Endothelial cell of umbilical vein (primary cell): Measurements from ENCODE around the gene CTAG1A. TPM values are rescaled to one million over a fixed set of nuclear protein-coding genes. Genes with fewer than 3 reads are reported as not detected.

ENCODE experiments used
- BruUV-seq: library from RNA; stranded (reverse); fragments of 400-500 nt; replicated peaks from 2 replicates; lab custom pipeline; 2021; lab: Mats Ljungman, UMichigan
- CTCF ChIA-PET: fragments of 300-600, 350-600 bp; sonication (Branson Sonifier 250); formaldehyde crosslinking; loops from one replicate; lab custom pipeline; 2021; ENCODE audit warnings: antibody characterized with exemption, inconsistent platforms; lab: Charles Lee
- POLR2A ChIA-PET: fragments of 300-600, 350-600 bp; sonication (Branson Sonifier 250); formaldehyde crosslinking; loops from one replicate; lab custom pipeline; 2021; ENCODE audit warnings: antibody characterized with exemption, inconsistent platforms; lab: Charles Lee
- DNase-seq: peaks from one replicate; pipeline ENCODE4 v3.0.0-alpha.2; 2011; ENCODE audit warnings: low read depth, low spot score
- FAIRE-seq: peaks from 2 replicates; lab custom pipeline; 2011; peaks lifted over from hg19 to GRCh38; lab: Jason Lieb, UNC
- H2AFZ ChIP-seq: 2 replicates; pipeline ENCODE4 v1.6.0; 2012; ENCODE audit warnings: low read depth, low read length, control low read depth, inconsistent platforms
- H3K27ac ChIP-seq: 2 replicates; pipeline ENCODE4 v1.5.1; 2011; ENCODE audit warnings: low read depth, mild to moderate bottlenecking, control low read depth, low read length, moderate library complexity; ENCODE audit not compliant: insufficient read depth
- H3K27me3 ChIP-seq, 2 experiments: 2 replicates each; pipeline versions ENCODE4 v1.6.0 to v1.6.1; 2011; ENCODE audit warnings: low read length in 2 of 2, mixed read lengths in 1 of 2; ENCODE audit not compliant: control insufficient read depth in 2 of 2, insufficient read depth in 2 of 2
- H3K36me3 ChIP-seq, 2 experiments: 2 replicates in 1 of 2; 3 replicates in 1 of 2; pipeline ENCODE4 v1.5.1; 2011; ENCODE audit warnings: low read length in 2 of 2, mild to moderate bottlenecking in 1 of 2, moderate library complexity in 1 of 2; ENCODE audit not compliant: control insufficient read depth in 2 of 2, insufficient read depth in 2 of 2; ENCODE audit errors: extremely low read depth in 1 of 2
- H3K4me1 ChIP-seq: 3 replicates; pipeline ENCODE4 v1.5.1; 2011; ENCODE audit warnings: mild to moderate bottlenecking, low read length; ENCODE audit not compliant: control insufficient read depth, insufficient read depth; ENCODE audit errors: extremely low read depth
- H3K4me2 ChIP-seq: 2 replicates; pipeline ENCODE4 v1.6.1; 2011; ENCODE audit warnings: low read length, control low read depth, mixed read lengths; ENCODE audit not compliant: insufficient read depth
- H3K4me3 ChIP-seq, 3 experiments: fragments of 200-600 bp in 1 of 3; sonication (generic), shearing (Covaris generic) in 1 of 3; replicated peaks in 1 of 3; 2 replicates each; pipeline ENCODE4 v1.5.1; 2011 to 2016; ENCODE audit warnings: control low read depth in 3 of 3, low read length in 3 of 3, mild to moderate bottlenecking in 2 of 3, inconsistent platforms in 1 of 3, low read depth in 1 of 3, moderate library complexity in 1 of 3; ENCODE audit not compliant: insufficient read depth in 1 of 3
- H3K79me2 ChIP-seq: 2 replicates; pipeline ENCODE4 v1.6.0; 2012; ENCODE audit warnings: low read length, inconsistent platforms; ENCODE audit not compliant: control insufficient read depth, insufficient read depth
- H3K9ac ChIP-seq: replicated peaks from 2 replicates; pipeline ENCODE3; 2011; ENCODE audit warnings: low read length, control low read depth; ENCODE audit not compliant: insufficient read depth; ENCODE audit errors: extremely low read depth
- H3K9me1 ChIP-seq: replicated peaks from 3 replicates; pipeline ENCODE4 v1.6.0; 2011; ENCODE audit warnings: mild to moderate bottlenecking, low read length; ENCODE audit not compliant: control insufficient read depth, insufficient read depth; ENCODE audit errors: extremely low read depth
- H3K9me3 ChIP-seq: replicated peaks from 2 replicates; pipeline ENCODE4 v1.5.1; 2012; ENCODE audit warnings: low read length, inconsistent platforms; ENCODE audit not compliant: control insufficient read depth, insufficient read depth
- H4K20me1 ChIP-seq: replicated peaks from 2 replicates; pipeline ENCODE3; 2011; ENCODE audit warnings: mild to moderate bottlenecking, low read length; ENCODE audit not compliant: control insufficient read depth, insufficient read depth; ENCODE audit errors: extremely low read depth
- EZH2 ChIP-seq: IDR thresholded peaks from 2 replicates; pipeline ENCODE4 v1.6.1; 2012; ENCODE audit warnings: borderline replicate concordance, low read depth, mild to moderate bottlenecking, moderate library complexity, low read length, inconsistent platforms; ENCODE audit not compliant: severe bottlenecking
- FOS ChIP-seq: IDR thresholded peaks from 2 replicates; pipeline ENCODE4 v1.6.1; 2011; ENCODE audit warnings: mild to moderate bottlenecking, low read length, moderate library complexity, borderline replicate concordance; ENCODE audit not compliant: insufficient read depth
- GATA2 ChIP-seq: IDR thresholded peaks from 2 replicates; pipeline ENCODE4 v1.7.0; 2011; ENCODE audit warnings: low read depth, mild to moderate bottlenecking, moderate library complexity, mixed read lengths, low read length; ENCODE audit not compliant: insufficient read length, insufficient read depth
- JUN ChIP-seq: IDR thresholded peaks from 2 replicates; pipeline ENCODE4 v1.6.1; 2011; ENCODE audit warnings: borderline replicate concordance, low read depth; ENCODE audit not compliant: insufficient read length, insufficient read depth
- MYC ChIP-seq: IDR thresholded peaks from one replicate; pipeline ENCODE4 v1.6.1; 2011; ENCODE audit warnings: mild to moderate bottlenecking, low read depth, low read length
- POLR2A ChIP-seq: IDR thresholded peaks from 2 replicates; pipeline ENCODE4 v1.6.1; 2012; ENCODE audit warnings: low read depth, mild to moderate bottlenecking, control low read depth, low read length
- POLR2AphosphoS5 ChIP-seq: IDR thresholded peaks from 2 replicates; pipeline ENCODE4 v1.6.1; 2012; ENCODE audit warnings: low read depth, mild to moderate bottlenecking, control low read depth, low read length, moderate library complexity; ENCODE audit not compliant: insufficient read depth
- dilution Hi-C: fragments of 300-500 bp; cut with MboI; formaldehyde crosslinking; loops from one replicate; pipeline ENCODE4 v1.15.0; 2019; ENCODE audit warnings: low sequenced_read_pairs; ENCODE audit not compliant: extremely low pct_ligation_motif_present
- intact Hi-C: fragments of 100-400 bp; cut with micrococcal nuclease; formaldehyde crosslinking; loops from one replicate; pipeline ENCODE4 v1.10.0; 2022
- polyA plus RNA-seq, 4 experiments: library from polyadenylated mRNA; depleted of rRNA in 3 of 4; stranded (reverse) in 3 of 4; unstranded in 1 of 4; fragments of >200 nt; gene quantifications; 2 replicates each; pipeline versions ENCODE4 v1.2.1 to v1.2.3, GENCODE V29; 2011 to 2012; ENCODE audit warnings: missing spikeins in 1 of 4
- total RNA-seq: library from RNA; stranded (reverse); gene quantifications from 2 replicates; pipeline ENCODE4 v1.2.3, GENCODE V29; 2021
- TF ChIP-seq, protein P1 (sequence below): IDR thresholded peaks from 2 replicates; pipeline ENCODE4 v1.6.1; 2011; ENCODE audit not compliant: insufficient read depth, insufficient read length
- TF ChIP-seq, protein P2 (sequence below), 2 donors: IDR thresholded peaks; 1 replicate in 1 of 2; 2 replicates in 1 of 2; pipeline ENCODE4 v1.5.1; 2011; ENCODE audit warnings: low read length in 2 of 2, mild to moderate bottlenecking in 2 of 2, moderate library complexity in 2 of 2, control low read depth in 1 of 2, inconsistent platforms in 1 of 2, low read depth in 1 of 2; ENCODE audit not compliant: insufficient read depth in 1 of 2; ENCODE audit errors: extremely low read depth in 1 of 2

Gene CTAG1A
- total and polyA plus RNA-seq, 2 donors (not counting 3 experiments of a cell fraction or from before 2014, with no cell fraction given), result not detected

DNA sequence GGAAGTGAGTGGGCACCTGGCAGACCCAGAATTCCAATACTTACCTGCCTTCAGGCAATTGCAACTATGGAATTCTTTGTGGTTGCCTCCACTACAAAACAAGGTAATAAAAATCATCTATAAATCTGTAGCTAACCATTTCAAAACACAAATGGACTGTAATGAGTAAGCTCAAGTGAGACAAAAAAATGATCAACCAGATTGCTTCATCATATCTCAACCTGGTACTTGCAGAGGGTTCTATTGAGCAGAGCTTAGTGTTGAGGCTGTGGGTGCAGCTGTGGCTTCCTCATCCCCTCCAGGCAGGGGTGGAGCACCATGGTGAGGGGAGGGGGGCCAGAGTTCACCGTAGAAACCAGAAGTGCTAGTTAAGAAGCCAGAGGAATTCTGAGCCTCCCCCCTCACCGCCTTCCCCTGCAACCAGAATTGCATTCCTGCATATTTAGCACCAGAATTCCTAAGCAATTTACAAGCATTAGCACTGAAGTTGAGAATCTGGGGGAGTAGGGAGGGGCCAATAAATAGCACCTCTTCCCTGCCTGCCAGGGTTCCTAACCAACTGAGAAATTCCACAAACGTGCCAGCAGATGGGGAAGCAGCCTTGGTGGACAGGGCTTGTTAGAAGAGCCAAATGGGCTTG is 11.5 kb downstream of the CTAG1A start:
- TF ChIP-seq FOS (no peak), JUN (no peak)
- FAIRE-seq (no peak), DNase-seq (no peak)
- dilution Hi-C loops, result no loop called here
- H3K9ac ChIP-seq, result no peak overlapping the region
- no peak overlapping the region for H2AFZ ChIP-seq
- H3K4me3 ChIP-seq, result no peak overlapping the region
- no peak overlapping the region for H3K27ac ChIP-seq
- H3K9me1 ChIP-seq, result no peaks in the 10 kb centered on the region
- H3K4me1 ChIP-seq, result no peaks in the 10 kb centered on the region
- H3K27me3 ChIP-seq, result peaks cover 5 to 13% of the 10 kb centered on the region in 2 experiments
- H3K9me3 ChIP-seq, result no peaks in the 10 kb centered on the region
- H4K20me1 ChIP-seq, result no peaks in the 10 kb centered on the region
- no peak overlapping the region for H3K4me2 ChIP-seq
- no peaks in the 10 kb centered on the region for H3K36me3 ChIP-seq
- no TSS peak for BruUV-seq
- no peaks in the 10 kb centered on the region for H3K79me2 ChIP-seq
- intact Hi-C loops, result no loop called here
- ChIA-PET POLR2A (no interaction called here), CTCF (no interaction called here)

DNA sequence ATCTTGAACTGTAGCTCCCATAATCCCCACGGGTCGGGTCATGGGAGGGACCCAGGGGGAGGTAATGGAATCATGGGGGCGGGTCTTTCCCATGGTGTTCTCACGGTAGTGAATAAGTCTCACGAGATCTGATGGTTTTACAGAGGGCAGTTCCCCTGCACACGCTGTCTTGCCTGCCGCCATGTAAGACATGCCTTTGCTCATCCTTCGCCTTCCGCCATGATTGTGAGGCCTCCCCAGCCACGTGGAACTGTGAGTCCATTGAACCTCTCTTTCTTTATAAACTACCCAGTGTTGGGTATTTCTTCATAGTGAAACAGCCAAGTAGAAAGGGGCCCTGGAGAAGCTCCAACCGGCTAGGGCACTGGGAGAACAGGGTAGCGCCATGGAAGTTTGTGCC is 12.3 kb downstream of the CTAG1A start:
- TF ChIP-seq JUN, result no peak
- no peak for TF ChIP-seq EZH2
- TF ChIP-seq, protein P1, sequence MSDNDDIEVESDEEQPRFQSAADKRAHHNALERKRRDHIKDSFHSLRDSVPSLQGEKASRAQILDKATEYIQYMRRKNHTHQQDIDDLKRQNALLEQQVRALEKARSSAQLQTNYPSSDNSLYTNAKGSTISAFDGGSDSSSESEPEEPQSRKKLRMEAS, result no peak
- TF ChIP-seq GATA2, result no peak
- TF ChIP-seq MYC, result no peak
- TF ChIP-seq POLR2A, result no peak
- TF ChIP-seq POLR2AphosphoS5, result no peak
- no peak for TF ChIP-seq FOS
- TF ChIP-seq, protein P2, sequence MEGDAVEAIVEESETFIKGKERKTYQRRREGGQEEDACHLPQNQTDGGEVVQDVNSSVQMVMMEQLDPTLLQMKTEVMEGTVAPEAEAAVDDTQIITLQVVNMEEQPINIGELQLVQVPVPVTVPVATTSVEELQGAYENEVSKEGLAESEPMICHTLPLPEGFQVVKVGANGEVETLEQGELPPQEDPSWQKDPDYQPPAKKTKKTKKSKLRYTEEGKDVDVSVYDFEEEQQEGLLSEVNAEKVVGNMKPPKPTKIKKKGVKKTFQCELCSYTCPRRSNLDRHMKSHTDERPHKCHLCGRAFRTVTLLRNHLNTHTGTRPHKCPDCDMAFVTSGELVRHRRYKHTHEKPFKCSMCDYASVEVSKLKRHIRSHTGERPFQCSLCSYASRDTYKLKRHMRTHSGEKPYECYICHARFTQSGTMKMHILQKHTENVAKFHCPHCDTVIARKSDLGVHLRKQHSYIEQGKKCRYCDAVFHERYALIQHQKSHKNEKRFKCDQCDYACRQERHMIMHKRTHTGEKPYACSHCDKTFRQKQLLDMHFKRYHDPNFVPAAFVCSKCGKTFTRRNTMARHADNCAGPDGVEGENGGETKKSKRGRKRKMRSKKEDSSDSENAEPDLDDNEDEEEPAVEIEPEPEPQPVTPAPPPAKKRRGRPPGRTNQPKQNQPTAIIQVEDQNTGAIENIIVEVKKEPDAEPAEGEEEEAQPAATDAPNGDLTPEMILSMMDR (IDR thresholded peaks at IDR 0.05; ENCODE audit: extremely low read depth in 1 of 2, insufficient read depth in 1 of 2, low read depth in 1 of 2, low read length in 2 of 2), result no peak
- H3K27me3 ChIP-seq, result peaks cover 5 to 13% of the 10 kb centered on the region in 2 experiments
- H3K27ac ChIP-seq, result no peak overlapping the region
- no peaks in the 10 kb centered on the region for H3K36me3 ChIP-seq
- H3K4me3 ChIP-seq, result no peak overlapping the region
- H3K4me2 ChIP-seq, result no peak overlapping the region
- FAIRE-seq (peak; percentile 43), DNase-seq (no peak)
- H4K20me1 ChIP-seq, result no peaks in the 10 kb centered on the region
- CTCF ChIA-PET, result no interaction called here
- no peak overlapping the region for H3K9ac ChIP-seq
- H3K9me1 ChIP-seq, result no peaks in the 10 kb centered on the region
- H2AFZ ChIP-seq, result no peak overlapping the region
- H3K9me3 ChIP-seq, result no peaks in the 10 kb centered on the region
- dilution Hi-C loops, result no loop called here
- intact Hi-C loops, result no loop called here
- H3K4me1 ChIP-seq, result no peaks in the 10 kb centered on the region
- POLR2A ChIA-PET, result no interaction called here
- no TSS peak for BruUV-seq
- H3K79me2 ChIP-seq, result no peaks in the 10 kb centered on the region
